COLO668 (cell line): ENCODE data around the gene NOP16.

Source experiments
- DNase-seq: peaks from one replicate; lab custom pipeline; 2025; ENCODE audit not compliant: unreplicated experiment; lab: John Stamatoyannopoulos, UW

Gene NOP16, protein sequence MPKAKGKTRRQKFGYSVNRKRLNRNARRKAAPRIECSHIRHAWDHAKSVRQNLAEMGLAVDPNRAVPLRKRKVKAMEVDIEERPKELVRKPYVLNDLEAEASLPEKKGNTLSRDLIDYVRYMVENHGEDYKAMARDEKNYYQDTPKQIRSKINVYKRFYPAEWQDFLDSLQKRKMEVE

DNA sequence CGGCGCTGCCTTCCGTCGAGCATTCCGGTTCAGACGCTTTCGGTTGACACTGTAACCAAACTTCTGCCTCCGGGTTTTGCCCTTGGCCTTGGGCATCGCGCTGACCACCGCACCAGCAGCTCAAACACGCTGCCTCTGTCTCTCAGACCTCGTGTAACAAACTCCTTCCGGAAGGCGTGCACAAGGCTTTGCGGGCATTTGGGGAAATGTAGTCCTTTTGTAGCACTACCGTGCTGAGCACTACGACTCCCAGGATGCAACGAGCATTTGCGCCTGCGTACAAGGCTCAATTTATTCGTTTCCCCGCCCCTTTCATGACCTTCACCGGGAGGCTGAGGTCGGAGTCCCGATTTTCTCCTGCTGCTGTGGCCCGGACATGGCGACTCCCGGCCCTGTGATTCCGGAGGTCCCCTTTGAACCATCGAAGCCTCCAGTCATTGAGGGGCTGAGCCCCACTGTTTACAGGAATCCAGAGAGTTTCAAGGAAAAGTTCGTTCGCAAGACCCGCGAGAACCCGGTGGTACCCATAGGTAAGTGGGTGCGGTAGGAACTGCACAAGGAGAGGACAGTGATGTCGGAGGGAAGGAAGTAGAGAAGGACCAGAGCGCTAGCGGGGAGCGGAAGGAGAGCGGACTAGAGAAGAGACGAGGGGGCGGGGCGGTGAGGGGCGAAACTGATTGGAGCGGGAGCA, at the start of gene NOP16, which contains the start of gene HIGD2A:
Gene NOP16, minus strand, starts transcription at position 155 of the 691 bp plus-strand sequence. Its CDS starts 59 bp downstream, at position 96.
Gene HIGD2A, plus strand, starts transcription at position 308 of the 691 bp plus-strand sequence. Its CDS starts 69 bp downstream, at position 377.
- peak; percentile 97 for DNase-seq

DNA sequence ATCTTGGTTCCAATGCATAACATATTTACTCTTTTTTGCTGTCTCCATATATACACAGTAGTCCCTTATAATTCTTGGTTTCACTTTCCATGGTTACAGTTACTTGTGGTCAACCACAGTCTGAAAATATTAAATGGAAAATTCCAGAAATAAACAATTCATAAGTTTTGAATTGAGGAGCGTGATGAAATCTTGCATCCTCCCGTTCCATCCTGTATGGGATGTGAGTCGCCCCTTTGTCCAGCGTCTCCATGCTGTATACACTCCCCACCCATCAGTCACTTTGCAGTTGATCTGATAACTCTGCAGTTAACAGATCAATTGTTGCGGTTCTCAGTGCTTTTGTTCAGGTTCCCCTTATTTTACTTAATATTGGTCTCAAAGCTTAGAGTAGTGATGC, 48.3 kb upstream of the NOP16 start:
- DNase-seq: no peak

DNA sequence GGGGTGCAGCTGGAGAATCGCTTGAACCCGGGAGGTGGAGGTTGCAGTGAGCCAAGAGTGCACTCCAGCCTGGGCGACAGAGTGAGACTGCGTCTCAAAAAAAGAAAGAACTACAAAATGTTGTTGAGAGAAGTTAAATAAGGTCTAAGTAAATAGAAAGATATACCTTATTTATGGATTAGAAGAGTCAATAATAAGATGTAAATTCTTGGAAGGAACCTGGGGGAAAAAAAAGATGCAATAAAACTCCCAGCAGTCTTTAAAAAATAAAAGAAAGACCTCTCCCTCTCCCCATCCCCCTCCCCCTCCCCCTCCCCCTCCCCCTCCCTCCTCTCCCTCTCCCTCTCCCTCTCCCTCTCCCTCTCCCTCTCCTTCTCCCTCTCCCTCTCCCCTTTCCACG, 44.3 kb upstream of the NOP16 start:
- DNase-seq: no peak

DNA sequence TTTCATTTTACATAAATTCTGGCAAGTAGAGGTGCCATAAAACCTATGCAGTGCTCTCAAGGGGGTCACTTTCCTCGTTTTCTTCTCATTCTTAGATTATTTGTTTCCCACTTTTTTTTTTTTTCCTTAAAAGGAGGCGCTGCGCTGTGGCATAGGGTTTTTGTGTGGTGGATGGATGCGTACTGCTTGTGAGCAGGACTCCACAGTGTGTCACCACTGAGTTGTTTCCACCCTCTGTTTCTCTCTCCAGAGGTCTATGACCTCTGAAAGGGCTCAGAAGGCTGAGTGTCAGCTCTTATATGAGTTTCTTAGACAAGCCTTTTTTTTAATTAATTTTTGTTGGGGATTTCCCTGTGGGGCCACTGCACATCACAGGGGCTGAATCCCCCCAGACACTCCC, 41.6 kb upstream of the NOP16 start:
- no peak for DNase-seq

DNA sequence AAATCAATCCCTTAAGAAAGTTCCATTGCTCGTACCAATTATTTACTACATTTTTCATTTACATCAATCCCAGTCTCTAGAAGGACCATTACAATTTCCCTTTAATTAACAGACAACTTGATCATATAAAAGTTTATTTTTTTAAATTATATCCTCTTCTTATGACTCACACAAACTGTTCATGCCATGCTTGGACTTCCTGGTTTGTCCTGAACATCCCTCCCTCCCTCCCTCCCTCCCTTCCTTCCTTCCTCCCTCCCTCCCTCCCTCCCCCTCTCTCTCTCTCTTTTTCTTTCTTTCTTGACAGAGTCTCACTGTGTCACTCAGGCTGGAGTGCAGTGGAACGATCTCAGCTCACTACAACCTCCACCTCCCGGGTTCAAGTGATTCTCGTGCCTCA, 39.6 kb upstream of the NOP16 start:
- DNase-seq: no peak

DNA sequence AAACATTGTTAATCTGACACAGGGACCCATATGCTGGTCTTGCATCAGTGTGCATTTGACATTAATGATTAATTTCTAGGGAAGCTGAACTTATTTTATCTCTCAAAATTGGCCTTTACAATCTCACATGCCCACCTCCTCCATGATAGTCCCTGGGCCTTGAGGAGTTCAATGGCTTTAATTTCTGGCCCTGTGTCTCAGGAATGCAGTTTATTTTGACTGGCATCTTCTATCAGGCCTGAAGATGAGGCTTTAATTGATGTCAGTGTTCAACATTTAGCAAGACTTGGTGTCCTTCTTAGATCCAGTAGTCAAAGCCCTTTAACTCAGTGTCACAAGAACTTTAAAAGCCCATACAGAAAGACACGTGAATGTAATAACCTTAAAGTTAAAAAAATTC, 38.5 kb upstream of the NOP16 start:
- no peak for DNase-seq

DNA sequence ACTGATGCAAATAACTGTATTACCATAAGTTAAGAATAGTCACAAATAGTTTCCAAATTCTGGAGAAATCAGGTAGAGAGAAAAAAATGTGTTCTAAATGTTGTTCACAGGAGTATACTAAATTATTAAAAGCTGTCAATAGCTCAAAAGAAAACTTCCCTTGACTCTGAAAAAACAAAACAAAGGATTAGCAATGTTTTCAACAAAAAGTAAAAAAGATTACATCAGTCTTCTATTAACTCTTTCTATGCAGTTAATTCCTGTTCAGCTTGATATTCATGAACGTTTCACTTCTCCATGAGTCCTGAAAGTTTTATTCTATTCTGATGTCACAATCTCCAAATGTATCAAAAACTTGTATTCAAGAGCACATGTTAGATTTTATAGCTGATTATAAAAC, 37.4 kb upstream of the NOP16 start:
- no peak for DNase-seq

DNA sequence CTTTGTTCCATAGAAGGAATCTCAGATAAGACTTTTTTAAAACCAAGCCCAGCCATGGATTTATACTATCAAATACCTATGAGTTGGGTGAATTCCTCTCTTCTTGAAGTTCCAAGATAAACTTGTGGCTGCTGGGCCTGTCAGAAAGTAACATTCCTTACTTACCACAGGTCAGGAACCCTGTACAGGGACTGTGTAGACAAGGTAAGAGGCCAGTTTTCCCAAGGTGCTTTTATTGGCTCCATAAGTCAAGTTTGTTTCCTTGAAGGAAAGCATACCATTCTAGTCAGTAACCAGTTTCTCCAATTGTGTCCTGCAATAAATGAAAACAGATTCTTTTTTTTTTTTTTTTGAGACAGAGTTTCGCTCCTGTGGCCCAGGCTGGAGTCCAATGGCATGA, 36.7 kb upstream of the NOP16 start:
- DNase-seq: no peak

DNA sequence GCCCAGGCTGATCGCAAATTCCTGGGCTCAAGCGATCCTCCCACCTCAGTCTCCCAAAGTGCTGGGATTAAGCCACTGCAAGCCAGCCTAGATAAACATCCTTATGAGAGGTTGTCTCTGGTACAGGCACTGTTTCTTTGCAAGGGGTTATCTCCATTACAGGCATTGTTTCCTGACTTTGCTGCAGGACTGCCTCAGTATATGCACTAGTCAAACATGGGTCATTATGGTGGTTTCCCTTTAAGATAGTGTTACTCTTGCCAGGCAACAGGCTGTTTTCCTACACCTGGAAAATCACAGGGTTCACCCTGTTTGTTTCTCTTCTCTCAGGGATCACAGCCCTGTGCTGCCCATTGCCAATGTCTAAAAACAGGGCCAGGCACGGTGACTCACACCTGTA, 35.8 kb upstream of the NOP16 start:
- DNase-seq: no peak

DNA sequence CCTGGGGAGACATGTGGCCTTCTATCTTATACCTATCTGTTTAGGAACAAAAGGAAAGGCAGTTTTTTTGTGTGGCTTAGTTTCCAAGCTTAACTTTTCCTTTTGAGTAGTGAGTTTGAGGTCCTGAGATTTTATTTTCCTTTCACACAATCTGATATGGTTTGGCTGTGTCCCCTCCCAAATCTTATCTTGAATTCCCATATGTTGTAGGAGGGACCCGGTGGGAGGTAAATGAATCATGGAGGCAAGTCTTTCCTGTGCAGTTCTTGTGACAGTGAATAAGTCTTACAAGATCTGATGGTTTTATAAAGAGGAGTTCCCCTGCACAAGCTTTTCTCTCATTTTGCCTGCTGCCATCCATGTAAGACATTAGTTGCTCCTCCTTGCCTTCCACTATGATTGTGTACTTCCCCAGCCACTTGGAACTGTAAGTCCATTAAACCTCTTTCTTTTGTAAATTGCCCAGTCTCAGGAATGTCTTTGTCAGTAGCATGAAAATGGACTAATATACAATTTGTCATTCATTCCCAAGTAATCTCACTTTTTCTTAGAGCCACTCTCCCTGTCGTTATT, 32.7 kb upstream of the NOP16 start:
- no peak for DNase-seq

DNA sequence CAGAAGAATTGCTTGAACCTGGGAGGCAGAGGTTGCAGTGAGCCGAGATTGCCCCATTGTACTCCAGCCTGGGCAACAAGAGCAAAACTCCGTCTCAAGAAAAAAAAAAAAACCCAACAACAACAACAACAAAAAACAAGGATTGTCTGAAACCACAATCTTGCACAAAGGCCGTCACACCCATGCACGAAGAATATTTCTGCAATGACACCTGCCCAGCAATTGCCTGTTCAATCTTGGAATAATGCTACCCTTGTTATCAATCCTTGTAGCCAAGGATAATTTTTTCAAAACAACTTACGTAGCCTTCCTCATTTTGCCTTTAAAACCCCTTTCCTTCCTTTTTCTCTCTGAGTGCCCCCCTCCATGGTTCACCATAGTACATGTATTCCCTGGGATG, 31.7 kb upstream of the NOP16 start:
- no peak for DNase-seq

DNA sequence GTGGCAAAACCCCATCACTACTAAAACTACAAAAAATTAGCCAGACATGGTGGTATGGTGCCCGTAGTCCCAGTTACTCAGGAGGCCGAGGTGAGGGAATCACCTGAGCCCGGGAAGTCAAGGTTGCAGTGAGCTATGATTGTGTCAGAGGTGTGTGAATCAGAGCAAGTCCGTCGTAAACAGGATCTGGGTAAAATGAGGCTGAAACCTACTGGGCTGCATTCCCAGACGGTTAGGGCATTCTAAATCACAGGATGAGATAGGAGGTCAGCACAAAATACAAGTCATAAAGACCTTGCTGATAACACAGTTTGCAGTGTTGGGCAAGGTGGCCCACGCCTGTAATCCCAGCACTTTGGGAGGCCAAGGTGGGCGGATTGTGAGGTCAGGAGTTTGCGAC, 29.9 kb upstream of the NOP16 start:
- DNase-seq: no peak

DNA sequence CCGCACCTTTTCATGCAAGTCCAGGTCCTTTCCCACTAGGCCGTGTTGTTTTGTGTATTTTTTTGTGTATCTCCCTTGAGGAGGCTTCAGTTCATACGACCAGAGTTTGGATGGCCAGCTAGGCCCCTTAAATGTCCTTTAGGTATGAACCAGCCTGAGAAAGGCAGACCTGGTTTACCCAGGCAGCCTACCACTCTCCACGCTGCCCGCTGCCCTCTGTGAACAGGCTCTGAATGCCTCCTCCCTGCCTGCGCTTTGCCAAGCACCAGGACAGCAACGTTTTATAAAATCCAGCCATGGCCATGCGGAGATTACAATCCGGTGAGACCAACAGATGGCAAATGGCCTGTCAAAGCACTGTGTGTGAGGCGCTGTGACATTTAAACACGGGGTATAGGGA, 28.6 kb upstream of the NOP16 start:
- DNase-seq: no peak

DNA sequence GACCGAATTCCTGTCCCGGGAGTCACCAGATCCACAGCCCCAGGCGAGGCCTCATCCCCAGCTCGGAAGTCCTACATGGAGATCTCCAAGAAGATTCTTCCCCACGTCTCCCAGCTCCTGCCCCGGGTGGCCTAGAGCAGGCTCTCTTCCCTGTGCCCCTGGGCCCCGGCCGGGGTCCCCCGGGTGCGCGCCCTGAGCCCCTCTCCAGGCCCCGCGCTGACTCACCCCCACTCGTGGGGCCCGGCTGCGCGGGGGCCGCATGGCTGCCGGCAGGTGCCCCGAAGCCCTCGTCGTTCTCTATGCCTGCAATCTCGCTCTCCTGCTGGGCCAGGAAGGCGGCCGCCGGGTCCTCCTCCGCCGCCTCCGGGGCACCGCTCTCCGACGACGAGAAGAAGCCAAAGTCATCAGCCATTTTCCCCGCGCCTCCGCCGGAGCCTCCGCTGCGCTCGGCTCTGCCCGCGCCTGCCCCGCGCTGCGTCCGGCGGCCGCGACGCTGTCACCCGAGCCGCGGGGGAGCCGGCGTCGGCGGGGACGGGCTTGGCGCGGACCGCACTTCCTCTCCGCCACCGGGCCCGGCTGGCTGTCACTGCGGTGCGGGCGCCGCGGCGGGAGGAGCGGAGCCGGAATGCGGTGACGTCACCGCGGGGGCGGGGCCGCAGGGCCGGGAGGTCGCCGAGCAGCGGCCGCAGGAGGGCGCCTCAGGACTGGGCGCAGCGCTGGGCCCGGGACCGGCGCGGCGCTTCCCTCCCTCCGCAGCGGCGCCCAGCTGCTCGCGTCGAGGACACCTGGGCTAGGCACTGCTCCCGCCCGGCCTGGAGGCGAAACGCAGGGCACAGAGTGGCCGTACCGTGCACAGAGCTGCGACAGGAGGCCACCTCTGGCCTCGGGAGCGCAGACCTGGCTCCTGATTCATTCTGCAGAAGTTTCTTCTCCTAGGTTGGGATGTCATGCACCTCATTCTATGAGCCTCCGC, 27.8 kb upstream of the NOP16 start, which contains the start of gene CLTB:
Gene CLTB, minus strand, starts transcription at position 588 of the 973 bp plus-strand sequence. Its CDS starts 176 bp downstream, at position 412.
- DNase-seq: peak; percentile 92

DNA sequence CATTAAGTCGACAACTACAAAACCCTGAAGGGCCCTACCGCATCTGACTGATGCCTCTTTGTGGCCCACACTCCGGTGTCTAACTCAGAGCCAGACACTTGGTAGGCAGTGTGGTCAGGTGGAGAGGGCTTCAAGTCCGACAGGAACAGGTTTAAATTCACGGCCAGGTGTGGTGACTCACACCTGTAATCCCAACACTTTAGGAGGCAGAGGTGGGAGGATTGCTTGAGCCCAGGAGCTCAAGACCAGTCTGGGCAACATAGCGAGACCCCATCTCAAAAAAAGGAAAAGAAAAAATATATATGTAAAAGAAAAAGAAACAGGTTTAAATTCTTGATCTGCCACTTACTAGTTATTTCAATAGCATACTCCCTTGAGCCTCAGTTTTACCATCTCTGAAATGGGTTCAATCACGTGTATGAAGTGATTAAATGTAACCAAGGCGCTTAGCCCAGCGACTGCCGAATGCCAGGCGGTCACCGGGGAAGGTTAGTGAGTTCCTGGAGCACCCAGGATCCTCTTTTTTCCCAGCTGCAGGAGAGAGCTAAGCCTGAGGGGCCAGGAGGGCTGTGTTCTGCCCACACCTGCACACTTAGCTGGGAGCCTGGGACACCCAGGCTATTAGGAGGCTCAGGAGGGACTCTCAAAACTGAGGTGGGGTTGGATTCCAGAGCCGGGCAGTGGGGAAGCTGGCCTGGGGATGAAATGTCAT, 27.0 kb upstream of the NOP16 start:
- no peak for DNase-seq

DNA sequence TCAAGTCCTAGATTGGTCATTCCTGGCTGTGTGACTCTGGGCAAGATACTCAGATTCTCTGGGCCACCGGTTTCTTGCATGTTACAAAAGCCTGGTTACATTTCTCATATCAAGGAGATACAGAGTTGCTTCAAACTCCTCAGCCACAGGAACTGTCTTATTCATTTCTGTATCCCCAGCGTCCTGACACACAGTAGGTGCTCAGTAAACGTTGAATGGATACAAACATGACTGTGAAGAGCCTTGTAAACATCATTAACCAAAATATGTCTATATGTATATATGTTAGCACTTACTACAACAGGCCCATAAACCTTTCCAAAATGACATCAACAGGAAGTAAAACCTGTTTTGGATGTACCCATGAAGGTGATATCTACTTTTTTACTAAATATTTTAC, 26.3 kb upstream of the NOP16 start:
- DNase-seq: no peak

DNA sequence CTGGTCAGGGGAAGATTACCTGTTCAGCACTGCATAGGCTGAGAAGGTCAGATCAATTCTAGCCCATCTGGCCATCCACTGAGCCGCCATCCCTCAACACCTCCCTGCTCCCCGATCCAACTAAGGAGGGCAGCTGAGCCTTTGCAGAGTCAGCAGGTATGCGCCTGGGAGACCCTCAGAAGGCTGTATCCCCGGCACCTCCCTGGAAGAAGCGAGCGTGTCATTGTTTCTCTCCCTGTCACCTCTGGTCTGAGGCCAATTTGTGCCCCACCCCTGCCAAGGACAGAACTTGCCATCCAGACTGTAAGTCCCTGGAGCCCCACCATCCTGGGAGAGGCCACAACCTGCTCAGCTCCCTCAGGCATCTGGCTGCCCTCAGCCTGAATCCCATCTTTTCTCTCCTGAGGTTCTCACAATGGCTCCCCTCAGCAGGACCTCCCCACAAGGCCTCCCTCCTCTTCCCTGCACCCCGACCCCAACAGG, 25.4 kb upstream of the NOP16 start:
- no peak for DNase-seq

DNA sequence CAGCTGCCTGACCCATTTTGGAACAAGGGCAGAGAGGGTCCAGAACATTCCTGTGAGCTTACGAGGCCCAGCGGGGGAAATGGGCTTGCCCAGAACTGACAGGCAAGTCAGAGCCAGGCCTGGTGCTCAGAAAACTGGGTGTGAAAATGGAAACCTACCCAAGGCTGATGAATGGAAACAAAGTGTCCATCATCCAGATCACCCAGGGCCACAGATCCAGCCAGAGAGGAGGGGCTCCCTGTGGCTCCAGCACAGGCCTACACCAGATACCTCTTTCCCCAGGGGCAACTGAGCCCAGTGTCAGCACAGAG, 24.8 kb upstream of the NOP16 start:
- no peak for DNase-seq

DNA sequence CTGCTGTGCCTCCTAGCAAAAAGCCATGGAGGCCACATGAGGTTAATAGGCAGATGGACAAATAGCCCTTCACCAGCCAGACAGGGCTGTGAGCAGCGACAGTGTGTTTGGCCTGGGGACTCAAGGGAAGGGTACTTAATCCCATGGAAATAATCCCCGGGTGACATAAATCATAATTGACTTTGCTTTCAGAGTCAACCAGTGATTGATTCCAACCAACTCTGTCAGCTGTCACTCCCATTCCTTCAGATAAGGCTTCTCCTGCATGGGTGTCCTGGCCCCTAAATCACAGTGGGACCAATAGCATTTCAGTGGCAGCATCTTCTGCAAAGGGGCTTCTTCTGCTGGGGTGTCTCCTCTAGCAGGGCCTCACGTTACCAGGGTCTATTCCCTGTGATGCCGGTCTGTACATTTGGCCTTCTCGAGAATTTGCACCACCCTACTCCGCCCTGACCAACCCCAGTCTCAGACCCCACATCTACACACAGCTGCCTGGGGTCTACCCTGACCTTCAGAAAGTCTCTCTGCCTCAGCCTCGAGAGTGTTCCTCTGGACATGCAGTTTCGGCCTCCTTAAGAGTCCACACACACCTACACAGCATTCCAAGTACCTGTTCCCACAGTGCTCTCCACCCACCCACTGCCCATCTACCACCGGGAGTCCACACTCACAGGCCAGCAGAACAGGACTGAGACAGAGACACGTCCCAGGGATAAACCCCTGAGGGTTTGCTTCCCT, 24.3 kb upstream of the NOP16 start:
- DNase-seq: no peak
